GM19324 (cell line): ENCODE data around the gene CASKIN1.

Source experiments
- ATAC-seq: cut with Tn5 transposase; IDR thresholded peaks from one replicate; pipeline ENCODE4 v1.9.1; 2021; ENCODE audit warnings: mild to moderate bottlenecking, moderate library complexity; ENCODE audit not compliant: unreplicated experiment, low FRiP score

CASKIN1 gene

GRCh38 chr16:2197765-2198164, 1.4 kb upstream of the CASKIN1 start:
- no peak for ATAC-seq

DNA sequence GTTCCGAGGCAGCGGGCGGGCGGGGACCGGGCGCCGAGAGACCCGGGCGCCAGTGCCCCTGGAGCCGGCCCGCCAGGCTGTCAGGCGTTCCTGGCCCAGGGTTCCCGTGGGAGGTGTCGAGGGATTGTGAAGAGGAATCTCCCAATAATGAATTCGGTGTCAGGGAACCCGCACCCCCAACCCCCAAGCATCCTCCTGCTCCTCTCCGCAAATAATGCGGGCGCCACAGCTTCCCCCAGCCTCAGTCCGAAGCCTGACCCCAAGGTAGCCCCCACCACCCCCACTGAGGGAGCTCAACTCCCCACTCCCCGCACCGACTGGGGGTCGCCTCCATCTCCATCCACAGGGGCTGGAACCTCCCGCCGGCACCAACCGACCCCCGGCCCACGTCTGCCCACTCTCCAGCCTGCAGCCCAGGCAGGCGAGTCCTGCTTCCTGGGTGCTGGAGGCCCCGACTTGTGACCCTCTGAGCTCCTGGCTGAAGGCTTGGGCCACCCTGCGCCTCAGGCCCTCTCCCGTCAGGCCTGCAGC, 641 bp upstream of the CASKIN1 start:
- ATAC-seq: no peak

DNA sequence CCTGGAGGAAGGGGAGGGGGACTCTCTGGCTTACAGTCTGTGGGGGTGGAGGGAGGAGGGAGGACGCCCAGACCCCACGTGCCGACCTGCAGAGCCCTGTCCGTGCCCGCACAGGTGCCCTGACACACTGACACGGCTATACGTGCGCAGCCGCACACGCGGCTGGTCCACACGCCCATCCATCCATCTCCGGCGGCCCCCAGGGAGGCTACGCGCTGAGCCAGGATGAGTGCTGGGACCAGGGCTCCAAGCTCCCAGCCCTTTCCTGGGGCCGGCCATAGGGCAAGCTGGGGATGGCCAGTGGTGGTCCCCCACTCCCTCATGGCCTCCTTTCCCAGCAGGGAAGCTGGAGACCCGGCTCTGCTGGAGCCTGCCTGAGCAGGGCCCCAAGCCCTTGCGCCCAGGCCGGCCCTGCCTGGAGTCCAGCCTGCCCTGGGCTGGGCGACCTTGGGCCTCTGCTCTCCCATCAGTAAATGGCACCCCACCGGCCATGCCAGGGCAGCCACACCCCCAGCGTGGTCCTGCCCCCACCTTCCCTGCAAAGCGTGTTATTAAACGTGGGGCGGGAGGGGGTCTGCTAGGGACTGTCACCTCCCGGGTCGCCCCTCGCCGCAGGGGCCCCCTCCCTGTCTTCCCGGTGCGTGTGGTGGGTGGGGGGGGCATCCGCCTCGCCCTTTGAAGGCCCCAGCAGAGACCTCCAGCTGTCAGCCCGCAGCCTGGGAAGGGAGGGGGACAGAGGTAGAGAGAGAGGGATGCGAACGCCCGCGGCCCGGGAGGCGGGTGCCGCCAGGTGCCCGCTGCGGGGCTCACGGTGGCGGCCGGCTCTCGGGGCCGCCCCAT, 863 bp downstream of the CASKIN1 start:
- no peak for ATAC-seq

DNA sequence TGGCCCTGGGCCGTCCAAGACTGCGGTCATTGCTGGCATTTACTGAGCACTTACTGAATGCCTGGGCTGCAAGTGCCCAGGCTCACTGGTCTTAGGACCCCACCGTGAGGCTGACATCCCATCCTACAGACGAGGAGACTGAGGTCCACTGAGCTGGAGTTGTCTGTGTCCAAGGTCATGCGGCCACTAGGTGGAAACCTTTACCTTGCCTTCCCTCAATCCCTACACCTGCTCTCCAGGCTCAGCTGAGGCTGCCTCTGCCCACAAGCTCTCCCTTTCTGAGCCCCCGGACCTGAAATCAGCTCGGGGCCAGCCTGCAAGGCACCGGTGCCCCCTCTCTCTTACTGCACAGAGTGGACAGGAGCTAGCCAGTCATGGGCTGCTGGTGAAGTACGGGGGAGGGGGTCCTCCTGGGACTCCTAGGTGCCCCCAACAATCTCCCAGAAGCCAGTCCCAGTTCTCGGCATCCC, 1.5 kb downstream of the CASKIN1 start:
- ATAC-seq: no peak

DNA sequence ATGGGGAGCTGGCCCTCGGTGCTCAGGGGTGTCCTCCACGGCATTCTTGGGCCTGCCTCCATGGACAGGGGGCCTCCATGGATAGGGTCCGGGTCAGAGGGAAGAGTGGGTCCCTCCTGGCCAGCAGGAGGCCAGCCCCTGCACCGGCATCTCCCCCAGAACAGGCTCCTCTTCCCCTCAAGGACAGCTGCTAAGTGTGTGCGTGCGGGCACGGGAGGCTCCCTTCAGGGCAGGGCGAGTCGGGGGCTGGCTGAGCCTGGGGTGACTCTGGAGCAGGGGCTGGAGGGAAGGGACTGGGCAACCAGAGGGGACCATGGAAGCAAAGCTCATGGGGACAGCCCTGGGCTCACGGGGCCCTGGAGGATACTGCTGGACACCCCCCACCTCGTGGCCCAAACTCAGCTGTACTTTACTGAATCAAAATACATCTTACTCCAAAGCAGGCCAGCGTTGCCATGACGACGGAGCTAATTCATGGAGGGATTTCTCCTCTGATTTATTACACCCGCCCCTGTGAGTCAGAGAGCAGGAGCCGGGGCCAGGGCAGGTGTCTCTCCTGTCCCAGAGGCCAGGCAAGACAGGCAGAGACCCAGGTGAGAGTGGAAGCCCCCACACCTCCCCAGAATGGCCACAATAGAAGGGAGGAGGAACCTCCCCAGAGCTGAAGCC, 2.1 kb downstream of the CASKIN1 start:
- no peak for ATAC-seq

DNA sequence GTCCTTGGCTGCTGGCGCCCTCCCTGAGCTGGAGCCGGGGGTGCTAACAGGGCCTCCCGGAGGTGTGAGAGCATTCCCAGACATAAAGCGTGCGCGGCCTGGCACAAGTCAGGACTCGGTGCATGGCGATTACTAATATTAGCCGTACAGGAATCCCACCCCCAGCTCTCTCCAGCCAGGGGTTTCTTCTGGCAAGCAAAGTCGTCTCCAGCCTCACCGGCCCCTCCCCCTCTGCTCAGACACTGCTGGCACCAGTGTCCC, 5.0 kb downstream of the CASKIN1 start:
- ATAC-seq: no peak

- no peak for ATAC-seq
These were observed 5.6 kb downstream of the CASKIN1 start for GRCh38 chr16:2190659-2191445.

GRCh38 chr16:2190002-2190658, 6.3 kb downstream of the CASKIN1 start:
- ATAC-seq: no peak

- ATAC-seq: no peak
These were observed 7.0 kb downstream of the CASKIN1 start for GRCh38 chr16:2189252-2189893.

GRCh38 chr16:2188395-2188794, 8.0 kb downstream of the CASKIN1 start:
- no peak for ATAC-seq

DNA sequence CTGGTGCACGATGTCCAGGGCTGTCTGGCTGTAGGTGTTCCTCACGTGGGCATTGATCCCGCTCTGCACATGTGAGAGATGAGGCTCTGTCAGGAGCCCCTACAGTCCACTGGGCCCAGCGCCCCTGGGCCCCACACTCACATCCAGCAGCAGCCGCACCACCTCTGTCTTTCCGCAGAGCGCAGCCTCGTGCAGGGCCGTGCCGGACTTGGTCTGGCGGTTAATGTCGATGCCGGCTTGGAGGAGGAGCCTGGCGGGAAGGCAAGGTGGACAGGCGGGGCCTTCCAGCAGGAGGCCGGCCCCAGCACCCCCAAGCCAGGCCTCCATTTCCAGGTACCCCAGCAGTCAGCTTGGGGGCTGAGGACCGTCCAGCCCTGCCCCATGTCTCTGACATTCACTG, 9.2 kb downstream of the CASKIN1 start:
- ATAC-seq: no peak

GRCh38 chr16:2186505-2186904, 9.9 kb downstream of the CASKIN1 start:
- ATAC-seq: no peak

DNA sequence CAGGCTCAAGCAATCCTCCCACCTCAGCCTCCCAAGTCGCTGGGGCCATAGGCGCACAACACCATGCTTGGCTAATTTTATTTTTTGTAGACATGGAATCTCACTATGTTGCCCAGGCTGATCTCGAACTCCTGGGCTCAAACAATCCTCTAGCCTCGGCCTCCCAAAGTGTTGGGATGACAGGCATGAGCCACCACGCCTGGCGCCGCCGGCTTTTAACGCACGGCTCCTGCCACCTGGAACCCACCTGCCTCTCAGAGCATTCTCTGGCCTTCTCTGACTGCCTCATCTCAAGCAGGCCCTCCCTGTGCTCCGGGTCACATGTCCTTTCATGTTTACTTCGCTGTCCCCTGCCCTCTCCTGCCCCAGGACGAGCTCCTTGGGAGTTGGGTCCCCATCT, 10.3 kb downstream of the CASKIN1 start:
- ATAC-seq: no peak

DNA sequence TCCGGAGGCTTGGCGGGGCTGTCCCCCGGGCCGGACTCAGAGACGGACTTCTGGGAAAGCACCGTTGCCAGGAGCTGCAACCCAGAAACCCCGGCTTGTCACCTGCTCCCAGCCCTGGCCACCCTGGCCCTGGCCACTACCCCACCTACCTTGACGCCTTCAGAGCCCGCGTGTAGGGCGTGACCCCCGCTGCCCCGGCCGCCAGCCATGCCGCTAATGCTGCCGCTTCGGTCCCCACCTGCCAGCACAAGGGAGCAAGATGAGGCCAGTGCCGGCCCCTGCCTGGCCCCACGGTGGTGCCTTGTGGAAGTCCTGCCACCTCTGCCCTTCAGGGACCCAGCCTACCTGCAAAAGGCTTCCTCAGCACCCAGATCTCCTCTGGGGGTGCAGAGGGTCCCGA, 11.4 kb downstream of the CASKIN1 start:
- no peak for ATAC-seq

- ATAC-seq: no peak
These were observed 12.1 kb downstream of the CASKIN1 start for GRCh38 chr16:2184346-2184745.

DNA sequence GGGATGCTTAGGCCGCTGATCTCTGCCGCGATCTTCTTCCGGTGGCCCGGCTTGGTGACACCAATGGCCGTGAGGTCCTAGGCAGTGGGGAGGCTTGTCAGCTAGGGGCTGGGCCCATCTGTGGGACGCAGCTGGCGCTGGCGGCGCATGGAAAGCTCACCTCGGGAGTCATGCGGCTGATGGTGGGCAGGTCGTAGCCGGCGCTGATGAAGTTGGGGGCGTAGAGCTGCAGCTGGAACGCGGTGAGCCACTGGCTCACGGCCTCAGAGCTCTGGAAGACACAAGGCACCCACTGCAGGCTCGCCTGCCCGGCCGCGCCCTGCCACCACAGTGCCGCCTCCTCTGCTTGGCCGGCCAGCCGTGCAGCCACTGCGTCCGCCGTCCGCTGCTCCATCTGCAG, 12.7 kb downstream of the CASKIN1 start:
- ATAC-seq: no peak

GRCh38 chr16:2181952-2182351, 14.5 kb downstream of the CASKIN1 start:
- ATAC-seq: no peak

GRCh38 chr16:2180962-2181923, 15.2 kb downstream of the CASKIN1 start:
- no peak for ATAC-seq

DNA sequence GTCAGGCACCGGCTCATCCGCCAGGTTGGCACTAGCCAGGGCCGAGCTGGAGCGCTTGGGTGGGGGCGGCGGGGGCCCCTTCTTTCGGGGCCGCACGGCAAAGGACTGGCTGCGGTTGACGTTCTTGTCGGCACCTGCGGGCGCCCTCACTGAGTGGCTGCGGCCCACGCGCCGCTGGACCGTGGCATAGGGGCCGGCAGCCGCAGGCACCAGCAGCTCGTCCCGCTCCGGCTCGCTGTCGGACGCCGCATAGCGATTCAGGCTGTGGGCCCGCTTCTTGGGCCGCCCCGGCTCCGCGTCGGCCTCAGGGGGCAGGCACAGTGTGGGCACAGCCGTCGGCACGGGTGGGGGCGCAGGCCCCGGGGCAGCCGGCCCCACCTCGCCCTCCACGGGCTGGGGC, 15.9 kb downstream of the CASKIN1 start:
- no peak for ATAC-seq
